Measurements from ENCODE around the gene DNAJC17. TPM values are rescaled to one million over a fixed set of nuclear protein-coding genes. Genes with fewer than 3 reads are reported as not detected.

Gene DNAJC17
- polyA plus RNA-seq, 1 donor from 2014 or later: 79.6 TPM

GRCh38 chr15:40762919-40763800, 44.1 kb downstream of the DNAJC17 start:
- Histone ChIP-seq H3K4me3 (ENCODE audit: low read length) (peak overlapping the region; percentile 72), H3F3A (ENCODE audit: insufficient read depth, low read length, poor library complexity, severe bottlenecking) (no peaks in the 10 kb centered on the region), H3K9me2 (ENCODE audit: insufficient read depth, low read length) (no peaks in the 10 kb centered on the region), H3K4me2 (ENCODE audit: low read length) (no peak overlapping the region), H4K20me1 (ENCODE audit: insufficient read depth) (no peaks in the 10 kb centered on the region), H2AFZ (ENCODE audit: low read depth, low read length) (peak overlapping the region; percentile 12), H3K9ac (ENCODE audit: low read length) (peak overlapping the region; percentile 30), H3K27ac (ENCODE audit: low read length) (no peak overlapping the region), H3K79me2 (replicated peaks; ENCODE audit: insufficient read depth, low read length) (no peaks in the 10 kb centered on the region), H3K36me3 (ENCODE audit: insufficient read depth, low read length) (no peaks in the 10 kb centered on the region), H3K9me3 (ENCODE audit: low read length) (no peaks in the 10 kb centered on the region), H3K27me3 (ENCODE audit: insufficient read depth, low read depth, low read length) (peaks cover 21% of the 10 kb centered on the region)
- no peak for TF ChIP-seq TAF1 (IDR thresholded peaks at IDR 0.05; ENCODE audit: low read depth)
- TF ChIP-seq MXI1 (conservative IDR thresholded peaks at IDR 0.05; ENCODE audit: poor library complexity, severe bottlenecking): no peak
- TF ChIP-seq CTCF (IDR thresholded peaks at IDR 0.05; ENCODE audit: poor library complexity, severe bottlenecking): no peak
- TF ChIP-seq SMC3 (conservative IDR thresholded peaks at IDR 0.05; ENCODE audit: poor library complexity): no peak
- no peak for TF ChIP-seq REST (IDR thresholded peaks at IDR 0.05; ENCODE audit: borderline replicate concordance)
- no peak for TF ChIP-seq EZH2 (IDR thresholded peaks at IDR 0.05; ENCODE audit: borderline replicate concordance, insufficient read depth, low read length, poor library complexity, severe bottlenecking)
- TF ChIP-seq POLR2AphosphoS5 (IDR thresholded peaks at IDR 0.05): no peak
- TF ChIP-seq RAD21 (conservative IDR thresholded peaks at IDR 0.05): no peak
- no peak for TF ChIP-seq EP300 (conservative IDR thresholded peaks at IDR 0.05; ENCODE audit: poor library complexity, severe bottlenecking)

- Histone ChIP-seq H3F3A (ENCODE audit: insufficient read depth, low read length, poor library complexity, severe bottlenecking) (no peaks in the 10 kb centered on the region), H3K9me3 (ENCODE audit: low read length) (no peaks in the 10 kb centered on the region), H3K36me3 (ENCODE audit: insufficient read depth, low read length) (no peaks in the 10 kb centered on the region), H3K27me3 (ENCODE audit: insufficient read depth, low read depth, low read length) (peaks cover 20% of the 10 kb centered on the region), H3K9ac (ENCODE audit: low read length) (no peak overlapping the region), H4K20me1 (ENCODE audit: insufficient read depth) (no peaks in the 10 kb centered on the region), H2AFZ (ENCODE audit: low read depth, low read length) (no peak overlapping the region), H3K9me2 (ENCODE audit: insufficient read depth, low read length) (no peaks in the 10 kb centered on the region), H3K27ac (ENCODE audit: low read length) (no peak overlapping the region), H3K4me2 (ENCODE audit: low read length) (no peak overlapping the region), H3K4me3 (ENCODE audit: low read length) (no peak overlapping the region), H3K79me2 (replicated peaks; ENCODE audit: insufficient read depth, low read length) (no peaks in the 10 kb centered on the region)
- TF ChIP-seq RAD21 (conservative IDR thresholded peaks at IDR 0.05): no peak
- no peak for TF ChIP-seq POLR2AphosphoS5 (IDR thresholded peaks at IDR 0.05)
- no peak for TF ChIP-seq REST (IDR thresholded peaks at IDR 0.05; ENCODE audit: borderline replicate concordance)
- TF ChIP-seq EP300 (conservative IDR thresholded peaks at IDR 0.05; ENCODE audit: poor library complexity, severe bottlenecking): no peak
- TF ChIP-seq SMC3 (conservative IDR thresholded peaks at IDR 0.05; ENCODE audit: poor library complexity): no peak
- no peak for TF ChIP-seq TAF1 (IDR thresholded peaks at IDR 0.05; ENCODE audit: low read depth)
Measured at GRCh38 chr15:40759961-40760360, 47.3 kb downstream of the DNAJC17 start.

Data from neural cell (in vitro differentiated cells).